ENCODE results near the gene DNASE1L1. TPM values are rescaled to one million over a fixed set of nuclear protein-coding genes. Genes with fewer than 3 reads are reported as not detected.

The DNASE1L1 gene
- total and polyA plus RNA-seq, 2 of the 13 experiments (the other 11 are each of a cell fraction or from before 2014, with no cell fraction given) = 4.7 to 12.3 TPM

- TF ChIP-seq FOXP1 (IDR thresholded peaks at IDR 0.05) (no peak), FOXP1 (CRISPR knock-in tag; IDR thresholded peaks at IDR 0.05) (0 out of 2 replicates have a peak, but pooled peaks have one; percentile 12), HNRNPUL1 (IDR thresholded peaks at IDR 0.05; ENCODE audit: low read depth, low read length) (no peak), MBD4 (IDR thresholded peaks at IDR 0.05; ENCODE audit: borderline replicate concordance, low read length) (peak; percentile 38), ZNF691 (CRISPR knock-in tag; IDR thresholded peaks at IDR 0.05; ENCODE audit: borderline replicate concordance, low read depth) (no peak), ARID2 (CRISPR knock-in tag; IDR thresholded peaks at IDR 0.05; ENCODE audit: borderline replicate concordance) (no peak), KDM5A (IDR thresholded peaks at IDR 0.05; ENCODE audit: borderline replicate concordance, low read length) (no peak), ZNF329 (CRISPR knock-in tag; IDR thresholded peaks at IDR 0.05; ENCODE audit: low read depth) (no peak), ZNF24 (IDR thresholded peaks at IDR 0.05) (no peak), HCFC1 (IDR thresholded peaks at IDR 0.05; ENCODE audit: low read depth, low read length) (no peak), SP140L (CRISPR knock-in tag; IDR thresholded peaks at IDR 0.05; ENCODE audit: borderline replicate concordance) (no peak), ZSCAN9 (CRISPR knock-in tag; IDR thresholded peaks at IDR 0.05; ENCODE audit: borderline replicate concordance) (no peak), ZFP91 (CRISPR knock-in tag; IDR thresholded peaks at IDR 0.05; ENCODE audit: borderline replicate concordance) (peak; percentile 26; the same call in 1 of the 2 replicates), FOXO1 (CRISPR knock-in tag; IDR thresholded peaks at IDR 0.05) (no peak), TOE1 (CRISPR knock-in tag; IDR thresholded peaks at IDR 0.05) (no peak), ZNF564 (CRISPR knock-in tag; IDR thresholded peaks at IDR 0.05) (0 out of 2 replicates have a peak, but pooled peaks have one; percentile 52), KDM1A (CRISPR knock-in tag; IDR thresholded peaks at IDR 0.05) (no peak), PCBP1 (IDR thresholded peaks at IDR 0.05; ENCODE audit: borderline replicate concordance, low read depth, low read length) (no peak), ZNF879 (CRISPR knock-in tag; IDR thresholded peaks at IDR 0.05) (no peak), SP5 (CRISPR knock-in tag; IDR thresholded peaks at IDR 0.05; ENCODE audit: borderline replicate concordance, low read depth) (no peak), PHF21A (CRISPR knock-in tag; IDR thresholded peaks at IDR 0.05) (no peak), EEA1 (CRISPR knock-in tag; IDR thresholded peaks at IDR 0.05; ENCODE audit: borderline replicate concordance) (no peak), TGIF2 (CRISPR knock-in tag; IDR thresholded peaks at IDR 0.05) (no peak), MEF2D (CRISPR knock-in tag; IDR thresholded peaks at IDR 0.05) (no peak), ATM (IDR thresholded peaks at IDR 0.05; ENCODE audit: borderline replicate concordance) (no peak)
- TF ChIP-seq, protein P1, sequence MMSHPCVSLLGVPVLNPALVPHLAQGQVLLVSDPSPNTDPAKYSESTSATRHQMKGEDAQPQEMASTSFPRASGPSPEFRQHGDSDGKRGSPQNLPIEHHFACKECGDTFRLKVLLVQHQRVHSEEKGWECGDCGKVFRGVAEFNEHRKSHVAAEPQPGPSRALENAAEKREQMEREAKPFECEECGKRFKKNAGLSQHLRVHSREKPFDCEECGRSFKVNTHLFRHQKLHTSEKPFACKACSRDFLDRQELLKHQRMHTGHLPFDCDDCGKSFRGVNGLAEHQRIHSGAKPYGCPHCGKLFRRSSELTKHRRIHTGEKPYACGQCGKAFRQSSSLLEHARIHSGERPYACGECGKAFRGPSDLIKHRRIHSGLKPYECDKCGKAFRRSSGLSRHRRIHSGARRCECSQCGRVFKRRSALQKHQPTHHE (CRISPR knock-in tag; IDR thresholded peaks at IDR 0.05; ENCODE audit: borderline replicate concordance) = no peak
- TF ChIP-seq, protein P2, sequence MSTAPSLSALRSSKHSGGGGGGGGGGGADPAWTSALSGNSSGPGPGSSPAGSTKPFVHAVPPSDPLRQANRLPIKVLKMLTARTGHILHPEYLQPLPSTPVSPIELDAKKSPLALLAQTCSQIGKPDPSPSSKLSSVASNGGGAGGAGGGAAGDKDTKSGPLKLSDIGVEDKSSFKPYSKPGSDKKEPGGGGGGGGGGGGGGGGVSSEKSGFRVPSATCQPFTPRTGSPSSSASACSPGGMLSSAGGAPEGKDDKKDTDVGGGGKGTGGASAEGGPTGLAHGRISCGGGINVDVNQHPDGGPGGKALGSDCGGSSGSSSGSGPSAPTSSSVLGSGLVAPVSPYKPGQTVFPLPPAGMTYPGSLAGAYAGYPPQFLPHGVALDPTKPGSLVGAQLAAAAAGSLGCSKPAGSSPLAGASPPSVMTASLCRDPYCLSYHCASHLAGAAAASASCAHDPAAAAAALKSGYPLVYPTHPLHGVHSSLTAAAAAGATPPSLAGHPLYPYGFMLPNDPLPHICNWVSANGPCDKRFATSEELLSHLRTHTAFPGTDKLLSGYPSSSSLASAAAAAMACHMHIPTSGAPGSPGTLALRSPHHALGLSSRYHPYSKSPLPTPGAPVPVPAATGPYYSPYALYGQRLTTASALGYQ (CRISPR knock-in tag; IDR thresholded peaks at IDR 0.05) = no peak
These were observed 7.8 kb downstream of the DNASE1L1 start (continued) for GRCh38 chrX:154401045-154401799.

Measured in HepG2 (cell line).